ENCODE measurements around the gene PRKCH. TPM values are rescaled to one million over a fixed set of nuclear protein-coding genes. Genes with fewer than 3 reads are reported as not detected.

Gene PRKCH
- total and polyA plus RNA-seq, 10 of the 15 experiments (the other 5 are each of a cell fraction or from before 2014, with no cell fraction given): 10.7 to 140 (median 33.2) TPM

- Histone ChIP-seq H3K4me1 (ENCODE audit: control insufficient read depth, insufficient read depth, low read length) (peaks cover 15% of the 10 kb centered on the region), H2AFZ (ENCODE audit: control insufficient read depth, low read depth, low read length) (no peak overlapping the region), H3K36me3 (ENCODE audit: control insufficient read depth in 2 of 2, insufficient read depth in 2 of 2, low read length in 1 of 2) (peaks cover 0 to 3% of the 10 kb centered on the region in 2 experiments; a peak in 2 of 4 replicates), H3K27me3 (replicated peaks in 1 of 2; ENCODE audit: control insufficient read depth in 2 of 2, insufficient read depth in 2 of 2, low read length in 1 of 2) (no peaks in the 10 kb centered on the region), H3K79me2 (ENCODE audit: control insufficient read depth, insufficient read depth, low read length) (peaks cover 55% of the 10 kb centered on the region), H4K20me1 (ENCODE audit: control insufficient read depth, insufficient read depth) (no peaks in the 10 kb centered on the region), H3K27ac (ENCODE audit: control insufficient read depth, insufficient read depth) (no peak overlapping the region), H3K4me2 (ENCODE audit: control insufficient read depth, insufficient read depth) (peak overlapping the region; percentile 51; the same call in 1 of the 2 replicates), H3K9me3 (replicated peaks; ENCODE audit: control insufficient read depth, insufficient read depth, low read length) (no peaks in the 10 kb centered on the region; the same call in 2 of the 3 replicates), H3K4me3 (no peak overlapping the region), H3K9ac (ENCODE audit: control insufficient read depth, insufficient read depth, low read length) (no peak overlapping the region)
- ATAC-seq: peak; percentile 18
- WGBS (ENCODE audit: insufficient coverage, insufficient replicate concordance, low lambda C conversion rate, missing lambda C conversion rate): 68% methylated on average over 4 of the region's 4 CpGs
- POLR2A ChIA-PET: interaction anchor here (1.2 kb wide), 1 partner anchor 29 kb away, joined by 3 read pairs; no protein-coding TSS in a partner anchor
- intact Hi-C loops (cut with micrococcal nuclease; ENCODE audit: unreplicated experiment) (no loop called here), in situ Hi-C loops (cut with MboI) (no loop called here)
- no peak for DNase-seq (ENCODE audit: low read depth, low spot score)
- BruUV-seq (replicated peaks): no TSS peak
- FAIRE-seq: no peak
- SMC1A ChIA-PET (ENCODE audit: uncharacterized antibody, unreplicated experiment): interaction anchor here (0.6 to 2.5 kb wide), 3 partner anchors 12 to 20 kb away, joined by 3 to 6 read pairs (median 5); no protein-coding TSS in a partner anchor
- CTCF ChIA-PET: interaction anchor here (1.1 kb wide), 1 partner anchor 11 kb away, joined by 3 read pairs; no protein-coding TSS in a partner anchor
- RAD21 ChIA-PET (ENCODE audit: unreplicated experiment): no interaction called here
- TF ChIP-seq HCFC1 (IDR thresholded peaks at IDR 0.05; ENCODE audit: low read length): no peak
- TF ChIP-seq YBX1 (IDR thresholded peaks at IDR 0.05): no peak
These were observed 95.8 kb downstream of the PRKCH start for GRCh38 chr14:61417141-61417540.

DNA sequence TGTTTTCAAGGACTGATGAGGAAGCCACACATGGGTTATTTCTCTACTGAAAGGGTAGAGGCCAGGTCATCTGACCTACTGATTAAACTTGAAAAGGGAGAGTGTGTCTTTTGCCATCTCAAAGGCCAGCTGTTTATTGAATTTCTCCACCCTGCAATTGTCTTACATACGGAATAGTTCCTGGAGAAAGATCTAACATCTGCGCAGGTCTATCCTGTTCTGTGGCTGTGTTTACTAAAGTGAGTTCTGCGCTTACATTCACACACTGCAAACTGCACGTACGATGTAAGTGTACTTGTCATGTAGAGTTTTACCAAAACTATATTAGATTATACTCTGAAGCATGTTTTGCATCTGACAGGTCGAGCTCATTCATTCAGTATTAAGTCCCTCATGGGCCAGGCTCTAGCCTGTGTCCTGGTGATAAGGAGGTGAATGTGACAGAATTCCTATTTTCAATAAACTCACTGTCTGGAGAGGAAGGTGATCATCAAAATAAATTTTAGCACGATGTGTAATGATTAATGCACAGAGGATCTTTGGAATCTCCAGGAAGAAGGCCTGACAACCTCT lies 96.6 kb downstream of the PRKCH start:
- intact Hi-C loops (cut with micrococcal nuclease; ENCODE audit: unreplicated experiment): no loop called here
- no peak for TF ChIP-seq POLR2A (IDR thresholded peaks at IDR 0.05; ENCODE audit: low read depth, low read length)
- no peak for TF ChIP-seq GATAD2B (conservative IDR thresholded peaks at IDR 0.05; ENCODE audit: low read depth)
- TF ChIP-seq RFX5 (IDR thresholded peaks at IDR 0.05; ENCODE audit: low read depth, low read length): no peak
- TF ChIP-seq SMAD5 (IDR thresholded peaks at IDR 0.05; ENCODE audit: low read depth): no peak
- no peak for TF ChIP-seq LARP7 (IDR thresholded peaks at IDR 0.05)
- TF ChIP-seq, protein P1, sequence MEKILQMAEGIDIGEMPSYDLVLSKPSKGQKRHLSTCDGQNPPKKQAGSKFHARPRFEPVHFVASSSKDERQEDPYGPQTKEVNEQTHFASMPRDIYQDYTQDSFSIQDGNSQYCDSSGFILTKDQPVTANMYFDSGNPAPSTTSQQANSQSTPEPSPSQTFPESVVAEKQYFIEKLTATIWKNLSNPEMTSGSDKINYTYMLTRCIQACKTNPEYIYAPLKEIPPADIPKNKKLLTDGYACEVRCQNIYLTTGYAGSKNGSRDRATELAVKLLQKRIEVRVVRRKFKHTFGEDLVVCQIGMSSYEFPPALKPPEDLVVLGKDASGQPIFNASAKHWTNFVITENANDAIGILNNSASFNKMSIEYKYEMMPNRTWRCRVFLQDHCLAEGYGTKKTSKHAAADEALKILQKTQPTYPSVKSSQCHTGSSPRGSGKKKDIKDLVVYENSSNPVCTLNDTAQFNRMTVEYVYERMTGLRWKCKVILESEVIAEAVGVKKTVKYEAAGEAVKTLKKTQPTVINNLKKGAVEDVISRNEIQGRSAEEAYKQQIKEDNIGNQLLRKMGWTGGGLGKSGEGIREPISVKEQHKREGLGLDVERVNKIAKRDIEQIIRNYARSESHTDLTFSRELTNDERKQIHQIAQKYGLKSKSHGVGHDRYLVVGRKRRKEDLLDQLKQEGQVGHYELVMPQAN (conservative IDR thresholded peaks at IDR 0.05): no peak
- no peak for TF ChIP-seq PAX5 (IDR thresholded peaks at IDR 0.05; ENCODE audit: borderline replicate concordance, low read depth, low read length)
- no peak for TF ChIP-seq ZNF207 (IDR thresholded peaks at IDR 0.05; ENCODE audit: borderline replicate concordance)
- TF ChIP-seq, protein P2, sequence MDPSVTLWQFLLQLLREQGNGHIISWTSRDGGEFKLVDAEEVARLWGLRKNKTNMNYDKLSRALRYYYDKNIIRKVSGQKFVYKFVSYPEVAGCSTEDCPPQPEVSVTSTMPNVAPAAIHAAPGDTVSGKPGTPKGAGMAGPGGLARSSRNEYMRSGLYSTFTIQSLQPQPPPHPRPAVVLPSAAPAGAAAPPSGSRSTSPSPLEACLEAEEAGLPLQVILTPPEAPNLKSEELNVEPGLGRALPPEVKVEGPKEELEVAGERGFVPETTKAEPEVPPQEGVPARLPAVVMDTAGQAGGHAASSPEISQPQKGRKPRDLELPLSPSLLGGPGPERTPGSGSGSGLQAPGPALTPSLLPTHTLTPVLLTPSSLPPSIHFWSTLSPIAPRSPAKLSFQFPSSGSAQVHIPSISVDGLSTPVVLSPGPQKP (IDR thresholded peaks at IDR 0.05; ENCODE audit: low read depth, low read length): no peak
- no peak for TF ChIP-seq HDAC2 (IDR thresholded peaks at IDR 0.05)
- TF ChIP-seq STAT1 (conservative IDR thresholded peaks at IDR 0.05): no peak
- no peak for TF ChIP-seq RAD21 (IDR thresholded peaks at IDR 0.05; ENCODE audit: insufficient read depth, low read depth, low read length)
- TF ChIP-seq SUZ12 (IDR thresholded peaks at IDR 0.05; ENCODE audit: unreplicated experiment): no peak
- TF ChIP-seq MTA2 (IDR thresholded peaks at IDR 0.05; ENCODE audit: low read depth): no peak

More for the DNA sequence above, 96.6 kb downstream of the PRKCH start:
- WGBS (ENCODE audit: insufficient coverage, insufficient replicate concordance, low lambda C conversion rate, missing lambda C conversion rate): 79% methylated on average over 7 of the region's 7 CpGs
- BruUV-seq (replicated peaks): TSS peak; percentile 0
- peaks cover 15% of the 10 kb centered on the region for H3K4me1 ChIP-seq (ENCODE audit: control insufficient read depth, insufficient read depth, low read length)
- no peak overlapping the region for H2AFZ ChIP-seq (ENCODE audit: control insufficient read depth, low read depth, low read length)
- CTCF ChIA-PET: interaction anchor here (1.3 kb wide), 1 partner anchor 121 kb away, joined by 3 read pairs; no protein-coding TSS in a partner anchor
- no peak overlapping the region for H3K27ac ChIP-seq (ENCODE audit: control insufficient read depth, insufficient read depth)
- peaks cover 0 to 3% of the 10 kb centered on the region in 2 experiments; a peak in 2 of 4 replicates for H3K36me3 ChIP-seq (ENCODE audit: control insufficient read depth in 2 of 2, insufficient read depth in 2 of 2, low read length in 1 of 2)
- DNase-seq (ENCODE audit: low read depth, low spot score) (no peak), FAIRE-seq (no peak), ATAC-seq (no peak)
- no peaks in the 10 kb centered on the region for H3K27me3 ChIP-seq (replicated peaks in 1 of 2; ENCODE audit: control insufficient read depth in 2 of 2, insufficient read depth in 2 of 2, low read length in 1 of 2)
- no peaks in the 10 kb centered on the region for H4K20me1 ChIP-seq (ENCODE audit: control insufficient read depth, insufficient read depth)
- H3K79me2 ChIP-seq (ENCODE audit: control insufficient read depth, insufficient read depth, low read length): peaks cover 60% of the 10 kb centered on the region
- in situ Hi-C loops (cut with MboI): no loop called here
- POLR2A ChIA-PET: no interaction called here
- no peak overlapping the region for H3K4me3 ChIP-seq
- H3K9me3 ChIP-seq (replicated peaks; ENCODE audit: control insufficient read depth, insufficient read depth, low read length): peaks cover 1% of the 10 kb centered on the region; the same call in 2 of the 3 replicates
- H3K9ac ChIP-seq (ENCODE audit: control insufficient read depth, insufficient read depth, low read length): no peak overlapping the region
- H3K4me2 ChIP-seq (ENCODE audit: control insufficient read depth, insufficient read depth): no peak overlapping the region
- RAD21 ChIA-PET (ENCODE audit: unreplicated experiment): no interaction called here
- SMC1A ChIA-PET (ENCODE audit: uncharacterized antibody, unreplicated experiment): interaction anchor here (1.2 to 2.5 kb wide), 2 partner anchors 15 to 19 kb away, joined by 5 to 6 read pairs; no protein-coding TSS in a partner anchor

All from GM12878 (cell line).